ENCODE results near the gene FZD8. TPM values are rescaled to one million over a fixed set of nuclear protein-coding genes. Genes with fewer than 3 reads are reported as not detected.

FZD8 gene
- total and polyA plus RNA-seq, 2 experiments from 2014 or later = 0.39 to 25.5 TPM

DNA sequence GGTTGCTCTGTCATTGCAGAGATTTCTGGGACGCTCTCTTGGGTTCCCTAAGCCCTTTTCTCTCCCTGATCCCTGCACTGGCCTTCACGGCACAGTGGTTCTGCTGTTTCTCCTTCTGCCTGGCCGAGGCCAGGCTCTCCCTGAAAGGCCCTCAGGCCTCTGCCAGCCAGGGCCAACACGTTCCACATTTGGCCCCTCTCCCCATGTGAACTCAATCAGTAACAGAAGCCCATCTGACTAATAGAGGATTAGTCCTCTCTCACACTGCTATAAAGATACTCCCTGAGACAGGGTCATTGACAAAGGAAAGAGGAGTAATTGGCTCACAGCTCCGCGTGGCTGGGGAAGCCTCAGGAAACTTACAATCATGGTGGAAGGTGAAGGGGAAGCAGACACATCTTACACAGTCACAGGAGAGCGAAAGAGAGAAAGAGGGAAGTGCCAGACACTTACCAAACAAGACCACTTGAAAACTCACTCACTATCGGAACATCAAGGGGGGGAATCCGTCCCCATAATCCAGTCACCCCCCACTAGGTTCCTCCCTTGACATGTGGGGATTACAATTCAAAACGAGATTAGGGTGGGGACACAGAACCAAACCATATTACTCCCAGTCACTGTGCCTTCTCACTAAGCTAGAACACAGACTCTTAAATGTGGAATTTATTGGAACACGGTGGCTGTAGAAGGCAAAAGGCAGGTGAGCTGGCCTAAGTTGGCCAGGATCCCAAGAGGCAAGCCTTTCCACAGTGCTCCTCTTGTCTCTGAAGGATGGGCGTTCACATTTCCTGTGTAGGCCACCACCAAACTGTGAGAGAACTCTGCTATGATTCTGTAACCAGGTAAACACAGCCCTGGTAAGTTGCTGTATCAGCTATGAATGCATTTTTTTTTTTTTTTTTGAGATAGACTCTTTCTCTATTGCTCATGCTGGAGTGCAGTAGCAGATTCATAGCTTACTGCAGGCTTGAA is 8.8 kb downstream of the FZD8 start:
- Histone ChIP-seq H3K27ac (no peak overlapping the region), H3K27me3 (replicated peaks; ENCODE audit: insufficient read depth) (no peaks in the 10 kb centered on the region), H4K20me1 (ENCODE audit: insufficient read depth) (no peaks in the 10 kb centered on the region), H3K79me2 (ENCODE audit: insufficient read depth) (peaks cover 6% of the 10 kb centered on the region; the same call in 1 of the 2 replicates), H3K36me3 (ENCODE audit: low read depth) (peaks cover 5% of the 10 kb centered on the region; the same call in 1 of the 2 replicates), H3K4me3 (no peak overlapping the region), H2AFZ (no peak overlapping the region), H3K4me1 (ENCODE audit: insufficient read depth) (no peaks in the 10 kb centered on the region), H3K9ac (no peak overlapping the region), H3K9me3 (ENCODE audit: low read depth) (no peaks in the 10 kb centered on the region), H3K4me2 (ENCODE audit: unreplicated experiment) (no peak overlapping the region), H3K9me2 (ENCODE audit: insufficient read depth) (no peaks in the 10 kb centered on the region), H3F3A (ENCODE audit: insufficient read depth) (peaks cover 28% of the 10 kb centered on the region)
- no peak for TF ChIP-seq EZH2phosphoT487 (IDR thresholded peaks at IDR 0.05; ENCODE audit: insufficient read depth, low read depth)
- TF ChIP-seq EZH2 (IDR thresholded peaks at IDR 0.05; ENCODE audit: insufficient read depth, poor library complexity, severe bottlenecking) = no peak
- DNase-seq = no peak
- 62 to 67% methylated on average over 12 of the region's 12 CpGs for WGBS, 2 experiments (ENCODE audit: low coverage in 1 of 2, low lambda C conversion rate in 2 of 2, missing lambda C conversion rate in 2 of 2)
- in situ Hi-C loops (cut with MboI) = loop anchor here (5.0 to 25.0 kb wide), 3 partner anchors 279 to 1149 kb away; no protein-coding TSS in a partner anchor

DNA sequence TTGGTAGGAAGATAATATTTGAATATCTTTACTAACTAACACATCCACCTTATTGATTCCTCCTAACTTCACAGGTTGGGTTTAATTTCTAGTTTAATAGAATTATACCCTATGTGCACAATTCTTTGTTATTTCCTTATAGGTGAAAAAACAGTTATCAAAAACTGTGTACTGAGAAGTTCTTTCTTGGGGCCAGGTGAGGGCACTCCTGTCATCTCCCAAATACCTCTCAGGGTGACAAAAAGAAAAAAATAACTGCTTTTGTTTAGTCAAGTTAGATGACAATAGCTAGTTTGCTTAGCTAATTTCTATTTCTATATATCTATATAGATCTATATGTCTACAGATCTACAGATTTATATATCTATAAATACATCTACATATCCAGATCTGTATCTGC is 10.1 kb downstream of the FZD8 start:
- no peaks in the 10 kb centered on the region for H3K9me3 ChIP-seq (ENCODE audit: low read depth)
- DNase-seq = no peak
- no peaks in the 10 kb centered on the region for H3K79me2 ChIP-seq (ENCODE audit: insufficient read depth)
- H2AFZ ChIP-seq = no peak overlapping the region
- no peaks in the 10 kb centered on the region for H4K20me1 ChIP-seq (ENCODE audit: insufficient read depth)
- H3K4me2 ChIP-seq (ENCODE audit: unreplicated experiment) = no peak overlapping the region
- H3K36me3 ChIP-seq (ENCODE audit: low read depth) = no peaks in the 10 kb centered on the region; the same call in 1 of the 2 replicates
- H3F3A ChIP-seq (ENCODE audit: insufficient read depth) = peaks cover 37% of the 10 kb centered on the region
- H3K27me3 ChIP-seq (replicated peaks; ENCODE audit: insufficient read depth) = no peaks in the 10 kb centered on the region
- H3K9ac ChIP-seq = no peak overlapping the region
- in situ Hi-C loops (cut with MboI) = loop anchor here (5.0 to 25.0 kb wide), 3 partner anchors 280 to 1150 kb away; no protein-coding TSS in a partner anchor
- no peak overlapping the region for H3K4me3 ChIP-seq
- no peak overlapping the region for H3K27ac ChIP-seq
- H3K9me2 ChIP-seq (ENCODE audit: insufficient read depth) = no peaks in the 10 kb centered on the region
- TF ChIP-seq EZH2 (IDR thresholded peaks at IDR 0.05; ENCODE audit: insufficient read depth, poor library complexity, severe bottlenecking) = no peak
- TF ChIP-seq EZH2phosphoT487 (IDR thresholded peaks at IDR 0.05; ENCODE audit: insufficient read depth, low read depth) = no peak
- H3K4me1 ChIP-seq (ENCODE audit: insufficient read depth) = peaks cover 9% of the 10 kb centered on the region

DNA sequence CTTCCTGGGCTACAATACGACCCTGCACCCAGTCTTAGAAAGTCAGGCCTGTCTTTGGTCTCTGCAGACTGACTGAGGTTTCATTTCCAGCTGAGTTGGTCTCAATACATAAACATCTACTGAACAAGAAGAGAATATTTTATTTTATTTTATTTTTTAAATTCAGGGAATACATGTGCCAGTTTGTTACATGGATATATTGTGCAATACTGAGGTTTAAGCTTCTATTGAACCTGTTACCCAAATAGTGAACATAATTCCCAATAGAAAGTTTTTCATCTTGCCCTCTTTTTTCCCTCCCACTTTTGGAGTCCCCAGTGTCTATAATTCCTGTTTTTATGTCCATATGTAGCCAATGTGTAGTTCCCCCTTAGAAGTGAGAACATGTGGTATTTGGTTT is 10.7 kb downstream of the FZD8 start:
- no peak overlapping the region for H3K27ac ChIP-seq
- H2AFZ ChIP-seq = no peak overlapping the region
- H3F3A ChIP-seq (ENCODE audit: insufficient read depth) = peaks cover 37% of the 10 kb centered on the region
- H3K9me2 ChIP-seq (ENCODE audit: insufficient read depth) = no peaks in the 10 kb centered on the region
- H3K9ac ChIP-seq = no peak overlapping the region
- no peaks in the 10 kb centered on the region for H3K27me3 ChIP-seq (replicated peaks; ENCODE audit: insufficient read depth)
- H3K4me3 ChIP-seq = no peak overlapping the region
- DNase-seq = no peak
- no peaks in the 10 kb centered on the region for H3K9me3 ChIP-seq (ENCODE audit: low read depth)
- no peaks in the 10 kb centered on the region; the same call in 1 of the 2 replicates for H3K36me3 ChIP-seq (ENCODE audit: low read depth)
- no peak for TF ChIP-seq EZH2phosphoT487 (IDR thresholded peaks at IDR 0.05; ENCODE audit: insufficient read depth, low read depth)
- TF ChIP-seq EZH2 (IDR thresholded peaks at IDR 0.05; ENCODE audit: insufficient read depth, poor library complexity, severe bottlenecking) = no peak
- no peaks in the 10 kb centered on the region for H3K79me2 ChIP-seq (ENCODE audit: insufficient read depth)
- in situ Hi-C loops (cut with MboI) = loop anchor here (5.0 to 25.0 kb wide), 3 partner anchors 281 to 1151 kb away; no protein-coding TSS in a partner anchor
- no peaks in the 10 kb centered on the region for H4K20me1 ChIP-seq (ENCODE audit: insufficient read depth)
- WGBS, 2 experiments (ENCODE audit: low coverage in 1 of 2, low lambda C conversion rate in 2 of 2, missing lambda C conversion rate in 2 of 2) = 83 to 94% methylated on average over 1 of the region's 1 CpG
- H3K4me1 ChIP-seq (ENCODE audit: insufficient read depth) = peaks cover 15% of the 10 kb centered on the region
- no peak overlapping the region for H3K4me2 ChIP-seq (ENCODE audit: unreplicated experiment)

DNA sequence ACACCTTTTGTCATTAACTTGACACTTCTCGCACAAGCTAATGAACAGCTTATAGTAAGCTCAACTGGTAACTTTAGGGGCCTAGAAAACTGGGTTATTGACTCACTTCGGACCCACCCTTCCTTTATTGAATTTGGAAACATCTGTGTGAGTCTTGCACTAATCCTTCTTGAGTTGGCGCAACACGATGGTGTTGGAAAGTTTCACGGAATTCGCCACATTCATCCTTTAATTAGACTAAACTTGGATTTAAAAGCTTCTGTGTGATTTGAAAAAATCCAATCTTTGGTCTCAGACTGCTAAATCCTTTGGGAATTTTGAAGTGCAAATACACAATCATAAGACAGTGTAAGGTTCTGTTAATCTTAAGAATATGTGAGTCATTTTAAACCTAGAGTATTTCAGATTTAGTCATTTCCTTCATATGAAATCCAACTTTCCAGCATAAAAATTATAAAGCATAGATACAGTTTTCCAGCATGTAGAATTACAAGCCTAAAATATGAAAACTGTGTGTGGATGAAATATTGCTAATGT is 15.1 kb downstream of the FZD8 start:
- Histone ChIP-seq H4K20me1 (ENCODE audit: insufficient read depth) (no peaks in the 10 kb centered on the region), H3F3A (ENCODE audit: insufficient read depth) (peaks cover 18% of the 10 kb centered on the region), H3K36me3 (ENCODE audit: low read depth) (no peaks in the 10 kb centered on the region; the same call in 1 of the 2 replicates), H3K27me3 (replicated peaks; ENCODE audit: insufficient read depth) (no peaks in the 10 kb centered on the region), H3K4me3 (no peak overlapping the region), H3K9ac (no peak overlapping the region), H3K9me2 (ENCODE audit: insufficient read depth) (no peaks in the 10 kb centered on the region), H3K79me2 (ENCODE audit: insufficient read depth) (no peaks in the 10 kb centered on the region), H3K9me3 (ENCODE audit: low read depth) (no peaks in the 10 kb centered on the region), H3K4me2 (ENCODE audit: unreplicated experiment) (peak overlapping the region; percentile 15), H3K27ac (peak overlapping the region; percentile 27; the same call in 1 of the 2 replicates), H2AFZ (no peak overlapping the region), H3K4me1 (ENCODE audit: insufficient read depth) (peaks cover 15% of the 10 kb centered on the region)
- DNase-seq = peak; percentile 72
- in situ Hi-C loops (cut with MboI) = loop anchor here (25.0 kb wide), 1 partner anchor 285 kb away; no protein-coding TSS in a partner anchor
- TF ChIP-seq EZH2phosphoT487 (IDR thresholded peaks at IDR 0.05; ENCODE audit: insufficient read depth, low read depth) (no peak), EZH2 (IDR thresholded peaks at IDR 0.05; ENCODE audit: insufficient read depth, poor library complexity, severe bottlenecking) (no peak)
- WGBS, 2 experiments (ENCODE audit: low coverage in 1 of 2, low lambda C conversion rate in 2 of 2, missing lambda C conversion rate in 2 of 2) = 72 to 76% methylated on average over 6 of the region's 6 CpGs

Data from GM23248 (cell line).